ENCODE measurements around the gene CST9.

- TF ChIP-seq ZFP36 (IDR thresholded peaks at IDR 0.05; ENCODE audit: borderline replicate concordance, partially characterized antibody) (no peak), E2F6 (IDR thresholded peaks at IDR 0.05; ENCODE audit: borderline replicate concordance, low read depth) (no peak), RFX5 (IDR thresholded peaks at IDR 0.05) (no peak), RAD21 (conservative IDR thresholded peaks at IDR 0.05 in 1 of 2, IDR thresholded peaks at IDR 0.05 in 1 of 2) (no peak), NR3C1 (IDR thresholded peaks at IDR 0.05) (no peak), PHF8 (IDR thresholded peaks at IDR 0.05; ENCODE audit: borderline replicate concordance, low read depth) (no peak), ZNF302 (CRISPR knock-in tag; IDR thresholded peaks at IDR 0.05) (no peak), EHMT2 (IDR thresholded peaks at IDR 0.05; ENCODE audit: low read depth) (no peak), CTCF (IDR thresholded peaks at IDR 0.05) (no peak), POLR2A (IDR thresholded peaks at IDR 0.05; ENCODE audit: low read length) (no peak), USF2 (IDR thresholded peaks at IDR 0.05) (no peak), SMC3 (IDR thresholded peaks at IDR 0.05) (no peak)
These were observed 3.9 kb upstream of the CST9 start for GRCh38 chr20:23609486-23610109.

All from A549 (cell line).